MM.1S (cell line): ENCODE data around the gene RPS15A.

Experiments
- CTCF ChIP-seq: fragments of 300-600 bp; sonication (generic); IDR thresholded peaks from 2 replicates; pipeline ENCODE4 v1.5.1; 2016; ENCODE audit warnings: antibody characterized with exemption, low read length, mixed read lengths
- EZH2phosphoT487 ChIP-seq: fragments of 300-600 bp; sonication (generic); IDR thresholded peaks from 2 replicates; pipeline ENCODE4 v1.6.1; 2018; ENCODE audit warnings: antibody characterized with exemption, low read length

GRCh38 chr16:18796377-18796776, 6.2 kb upstream of the RPS15A start:
- TF ChIP-seq CTCF (no peak), EZH2phosphoT487 (no peak)
